Endothelial cell of umbilical vein (primary cell): ENCODE data around the gene NFATC1. TPM values are rescaled to one million over a fixed set of nuclear protein-coding genes. Genes with fewer than 3 reads are reported as not detected.

ENCODE experiments used
- BruUV-seq: library from RNA; stranded (reverse); fragments of 400-500 nt; replicated peaks from 2 replicates; lab custom pipeline; 2021; lab: Mats Ljungman, UMichigan
- CTCF ChIA-PET: fragments of 300-600, 350-600 bp; sonication (Branson Sonifier 250); formaldehyde crosslinking; loops from one replicate; lab custom pipeline; 2021; ENCODE audit warnings: antibody characterized with exemption, inconsistent platforms; lab: Charles Lee
- POLR2A ChIA-PET: fragments of 300-600, 350-600 bp; sonication (Branson Sonifier 250); formaldehyde crosslinking; loops from one replicate; lab custom pipeline; 2021; ENCODE audit warnings: antibody characterized with exemption, inconsistent platforms; lab: Charles Lee
- DNase-seq: peaks from one replicate; pipeline ENCODE4 v3.0.0-alpha.2; 2011; ENCODE audit warnings: low read depth, low spot score
- FAIRE-seq: peaks from 2 replicates; lab custom pipeline; 2011; peaks lifted over from hg19 to GRCh38; lab: Jason Lieb, UNC
- H2AFZ ChIP-seq: 2 replicates; pipeline ENCODE4 v1.6.0; 2012; ENCODE audit warnings: low read depth, low read length, control low read depth, inconsistent platforms
- H3K27ac ChIP-seq: 2 replicates; pipeline ENCODE4 v1.5.1; 2011; ENCODE audit warnings: low read depth, mild to moderate bottlenecking, control low read depth, low read length, moderate library complexity; ENCODE audit not compliant: insufficient read depth
- H3K27me3 ChIP-seq, 2 experiments: 2 replicates each; pipeline versions ENCODE4 v1.6.0 to v1.6.1; 2011; ENCODE audit warnings: low read length in 2 of 2, mixed read lengths in 1 of 2; ENCODE audit not compliant: control insufficient read depth in 2 of 2, insufficient read depth in 2 of 2
- H3K36me3 ChIP-seq, 2 experiments: 2 replicates in 1 of 2; 3 replicates in 1 of 2; pipeline ENCODE4 v1.5.1; 2011; ENCODE audit warnings: low read length in 2 of 2, mild to moderate bottlenecking in 1 of 2, moderate library complexity in 1 of 2; ENCODE audit not compliant: control insufficient read depth in 2 of 2, insufficient read depth in 2 of 2; ENCODE audit errors: extremely low read depth in 1 of 2
- H3K4me1 ChIP-seq: 3 replicates; pipeline ENCODE4 v1.5.1; 2011; ENCODE audit warnings: mild to moderate bottlenecking, low read length; ENCODE audit not compliant: control insufficient read depth, insufficient read depth; ENCODE audit errors: extremely low read depth
- H3K4me2 ChIP-seq: 2 replicates; pipeline ENCODE4 v1.6.1; 2011; ENCODE audit warnings: low read length, control low read depth, mixed read lengths; ENCODE audit not compliant: insufficient read depth
- H3K4me3 ChIP-seq, 3 experiments: fragments of 200-600 bp in 1 of 3; sonication (generic), shearing (Covaris generic) in 1 of 3; replicated peaks in 1 of 3; 2 replicates each; pipeline ENCODE4 v1.5.1; 2011 to 2016; ENCODE audit warnings: control low read depth in 3 of 3, low read length in 3 of 3, mild to moderate bottlenecking in 2 of 3, inconsistent platforms in 1 of 3, low read depth in 1 of 3, moderate library complexity in 1 of 3; ENCODE audit not compliant: insufficient read depth in 1 of 3
- H3K79me2 ChIP-seq: 2 replicates; pipeline ENCODE4 v1.6.0; 2012; ENCODE audit warnings: low read length, inconsistent platforms; ENCODE audit not compliant: control insufficient read depth, insufficient read depth
- H3K9ac ChIP-seq: replicated peaks from 2 replicates; pipeline ENCODE3; 2011; ENCODE audit warnings: low read length, control low read depth; ENCODE audit not compliant: insufficient read depth; ENCODE audit errors: extremely low read depth
- H3K9me1 ChIP-seq: replicated peaks from 3 replicates; pipeline ENCODE4 v1.6.0; 2011; ENCODE audit warnings: mild to moderate bottlenecking, low read length; ENCODE audit not compliant: control insufficient read depth, insufficient read depth; ENCODE audit errors: extremely low read depth
- H3K9me3 ChIP-seq: replicated peaks from 2 replicates; pipeline ENCODE4 v1.5.1; 2012; ENCODE audit warnings: low read length, inconsistent platforms; ENCODE audit not compliant: control insufficient read depth, insufficient read depth
- H4K20me1 ChIP-seq: replicated peaks from 2 replicates; pipeline ENCODE3; 2011; ENCODE audit warnings: mild to moderate bottlenecking, low read length; ENCODE audit not compliant: control insufficient read depth, insufficient read depth; ENCODE audit errors: extremely low read depth
- CTCF ChIP-seq, 2 donors: IDR thresholded peaks; 1 replicate in 1 of 2; 2 replicates in 1 of 2; pipeline ENCODE4 v1.5.1; 2011; ENCODE audit warnings: low read length in 2 of 2, mild to moderate bottlenecking in 2 of 2, moderate library complexity in 2 of 2, control low read depth in 1 of 2, inconsistent platforms in 1 of 2, low read depth in 1 of 2; ENCODE audit not compliant: insufficient read depth in 1 of 2; ENCODE audit errors: extremely low read depth in 1 of 2
- EZH2 ChIP-seq: IDR thresholded peaks from 2 replicates; pipeline ENCODE4 v1.6.1; 2012; ENCODE audit warnings: borderline replicate concordance, low read depth, mild to moderate bottlenecking, moderate library complexity, low read length, inconsistent platforms; ENCODE audit not compliant: severe bottlenecking
- FOS ChIP-seq: IDR thresholded peaks from 2 replicates; pipeline ENCODE4 v1.6.1; 2011; ENCODE audit warnings: mild to moderate bottlenecking, low read length, moderate library complexity, borderline replicate concordance; ENCODE audit not compliant: insufficient read depth
- GATA2 ChIP-seq: IDR thresholded peaks from 2 replicates; pipeline ENCODE4 v1.7.0; 2011; ENCODE audit warnings: low read depth, mild to moderate bottlenecking, moderate library complexity, mixed read lengths, low read length; ENCODE audit not compliant: insufficient read length, insufficient read depth
- JUN ChIP-seq: IDR thresholded peaks from 2 replicates; pipeline ENCODE4 v1.6.1; 2011; ENCODE audit warnings: borderline replicate concordance, low read depth; ENCODE audit not compliant: insufficient read length, insufficient read depth
- MAX ChIP-seq: IDR thresholded peaks from 2 replicates; pipeline ENCODE4 v1.6.1; 2011; ENCODE audit not compliant: insufficient read depth, insufficient read length
- MYC ChIP-seq: IDR thresholded peaks from one replicate; pipeline ENCODE4 v1.6.1; 2011; ENCODE audit warnings: mild to moderate bottlenecking, low read depth, low read length
- POLR2A ChIP-seq: IDR thresholded peaks from 2 replicates; pipeline ENCODE4 v1.6.1; 2012; ENCODE audit warnings: low read depth, mild to moderate bottlenecking, control low read depth, low read length
- POLR2AphosphoS5 ChIP-seq: IDR thresholded peaks from 2 replicates; pipeline ENCODE4 v1.6.1; 2012; ENCODE audit warnings: low read depth, mild to moderate bottlenecking, control low read depth, low read length, moderate library complexity; ENCODE audit not compliant: insufficient read depth
- dilution Hi-C: fragments of 300-500 bp; cut with MboI; formaldehyde crosslinking; loops from one replicate; pipeline ENCODE4 v1.15.0; 2019; ENCODE audit warnings: low sequenced_read_pairs; ENCODE audit not compliant: extremely low pct_ligation_motif_present
- intact Hi-C: fragments of 100-400 bp; cut with micrococcal nuclease; formaldehyde crosslinking; loops from one replicate; pipeline ENCODE4 v1.10.0; 2022
- polyA plus RNA-seq, 4 experiments: library from polyadenylated mRNA; depleted of rRNA in 3 of 4; stranded (reverse) in 3 of 4; unstranded in 1 of 4; fragments of >200 nt; gene quantifications; 2 replicates each; pipeline versions ENCODE4 v1.2.1 to v1.2.3, GENCODE V29; 2011 to 2012; ENCODE audit warnings: missing spikeins in 1 of 4
- total RNA-seq: library from RNA; stranded (reverse); gene quantifications from 2 replicates; pipeline ENCODE4 v1.2.3, GENCODE V29; 2021

NFATC1 gene
- total and polyA plus RNA-seq, 2 donors (not counting 3 experiments of a cell fraction or from before 2014, with no cell fraction given): 11.1 to 30.0 TPM

- Histone ChIP-seq H3K9ac (peak overlapping the region; percentile 86), H3K36me3 (peaks cover 0 to 21% of the 10 kb centered on the region in 2 experiments), H3K4me3 (no peak overlapping the region), H2AFZ (peak overlapping the region; percentile 52), H3K27ac (peak overlapping the region; percentile 98), H4K20me1 (no peaks in the 10 kb centered on the region), H3K4me2 (peak overlapping the region; percentile 78), H3K4me1 (peaks cover 40% of the 10 kb centered on the region), H3K9me1 (no peaks in the 10 kb centered on the region), H3K27me3 (no peaks in the 10 kb centered on the region), H3K9me3 (no peaks in the 10 kb centered on the region), H3K79me2 (no peaks in the 10 kb centered on the region)
- dilution Hi-C loops: no loop called here
- ChIA-PET POLR2A (interaction anchor here (1.0 to 1.4 kb wide), 2 partner anchors 49 to 63 kb away, joined by 3 to 4 read pairs; partner anchors contain the start of gene NFATC1), CTCF (interaction anchor here (0.7 to 1.5 kb wide), 8 partner anchors 13 to 77 kb away, joined by 3 to 8 read pairs (median 4); no protein-coding TSS in a partner anchor)
- DNase-seq (peak; percentile 93), FAIRE-seq (peak; percentile 95)
- BruUV-seq: no TSS peak
- TF ChIP-seq POLR2AphosphoS5 (peak; percentile 79), CTCF (IDR thresholded peaks at IDR 0.05; ENCODE audit: extremely low read depth in 1 of 2, insufficient read depth in 1 of 2, low read depth in 1 of 2, low read length in 2 of 2) (no peak), MAX (no peak), MYC (no peak), EZH2 (no peak), JUN (peak; percentile 66), POLR2A (peak; percentile 66), FOS (peak; percentile 94), GATA2 (peak; percentile 56)
- intact Hi-C loops: loop anchor here (1.0 kb wide), 4 partner anchors 27 to 70 kb away; no protein-coding TSS in a partner anchor
These were observed 62.6 kb downstream of the NFATC1 start for GRCh38 chr18:79458131-79458838.
